ENCODE measurements around the gene ZDHHC14. TPM values are rescaled to one million over a fixed set of nuclear protein-coding genes. Genes with fewer than 3 reads are reported as not detected.

ZDHHC14 gene
- total RNA-seq = 4.9 and 7.8 TPM in 2 replicates

GRCh38 chr6:157380779-157381561 lies at the start of gene ZDHHC14:
Gene ZDHHC14 (plus strand): TSS chr6:157381190.

Other genes with a start within 250 kb of the ZDHHC14 start
- 6.5 and 7.0 TPM in 2 replicates for gene TMEM242, start 57.7 kb upstream of the ZDHHC14 start, total RNA-seq